HG03460 (cell line): ENCODE measurements around the gene KAT6B.
"Not testable (repeated sequence)": the region's sequence is repeated elsewhere in the genome, so short reads cannot be mapped to it uniquely, and the experiment has no call there.

Source experiments
- ATAC-seq: cut with Tn5 transposase; IDR thresholded peaks from one replicate; pipeline ENCODE4 v1.9.1; 2021; ENCODE audit not compliant: unreplicated experiment

The KAT6B gene

DNA sequence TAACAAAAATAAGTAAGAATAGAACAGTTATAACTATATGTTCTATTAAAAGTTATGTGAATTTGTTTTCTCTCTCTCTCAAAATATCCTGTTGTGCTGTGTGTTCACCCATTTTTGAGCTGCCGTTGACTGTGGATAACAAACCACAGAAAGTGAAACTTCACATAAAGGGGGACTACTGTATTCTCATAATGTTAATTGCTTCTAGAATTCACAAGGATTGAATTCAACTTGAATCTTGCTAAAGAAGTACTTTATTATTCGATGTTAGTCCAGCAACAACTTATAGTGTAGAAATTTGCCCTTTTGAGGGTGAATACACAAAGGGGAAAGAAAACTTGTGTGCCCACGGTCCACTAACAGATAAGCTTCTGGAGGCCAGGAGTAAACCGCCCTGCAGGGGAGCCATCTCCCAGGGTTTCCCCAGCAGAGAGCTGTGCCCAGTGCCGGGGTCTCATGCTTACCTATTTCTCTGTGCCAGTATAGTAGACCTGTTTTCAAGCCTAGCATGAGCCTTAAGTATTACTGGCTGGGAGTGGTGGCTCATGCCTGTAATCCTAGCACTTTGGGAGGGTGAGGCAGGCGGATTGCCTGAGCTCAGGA is 87.1 kb downstream of the KAT6B start:
- ATAC-seq: no peak

DNA sequence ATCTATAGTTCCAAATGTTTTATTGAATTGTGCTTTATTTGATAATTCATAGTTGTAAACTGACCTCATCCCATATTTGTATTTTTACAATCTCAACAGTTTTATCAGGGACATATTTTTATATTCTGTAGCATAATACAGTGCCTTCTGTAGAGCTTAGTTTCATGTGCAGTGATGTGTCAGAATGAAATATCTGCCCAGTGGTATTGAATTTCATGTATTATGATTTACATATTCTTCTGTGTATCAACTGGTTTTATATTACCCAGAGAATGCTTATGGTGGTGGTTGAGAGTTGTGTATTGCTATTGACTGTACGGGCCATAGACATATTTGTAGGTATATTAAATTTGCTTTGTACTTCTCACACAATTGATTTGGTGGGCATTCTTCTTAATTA is 89.9 kb downstream of the KAT6B start:
- ATAC-seq: no peak

DNA sequence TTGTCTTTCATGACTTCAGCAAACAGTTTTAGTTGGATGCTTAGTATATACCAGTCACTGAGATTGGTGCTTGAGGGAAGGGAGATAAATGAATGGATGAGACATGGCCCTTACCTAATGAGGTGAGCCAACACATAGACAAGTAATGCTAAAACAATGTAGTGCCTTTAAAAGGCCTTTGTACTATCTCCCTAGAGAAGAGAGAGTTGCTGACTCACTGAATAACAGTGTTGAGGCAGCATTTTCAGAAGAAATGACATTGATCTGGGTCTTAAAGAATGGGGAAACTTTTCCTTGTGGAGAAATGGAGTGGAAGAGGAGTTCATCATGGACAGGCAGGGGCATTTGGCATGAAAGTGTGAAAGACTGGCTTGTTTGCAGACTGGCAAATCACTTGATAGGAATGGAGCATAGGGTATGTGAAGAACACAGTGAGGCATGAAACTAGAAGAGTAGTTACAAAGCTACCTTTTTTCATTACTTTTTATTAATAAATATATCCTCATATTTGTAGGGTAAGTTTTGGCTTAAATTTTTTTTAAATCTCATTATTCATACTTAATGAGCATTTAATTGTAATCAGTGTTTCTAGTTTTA is 91.2 kb downstream of the KAT6B start:
- no peak for ATAC-seq

DNA sequence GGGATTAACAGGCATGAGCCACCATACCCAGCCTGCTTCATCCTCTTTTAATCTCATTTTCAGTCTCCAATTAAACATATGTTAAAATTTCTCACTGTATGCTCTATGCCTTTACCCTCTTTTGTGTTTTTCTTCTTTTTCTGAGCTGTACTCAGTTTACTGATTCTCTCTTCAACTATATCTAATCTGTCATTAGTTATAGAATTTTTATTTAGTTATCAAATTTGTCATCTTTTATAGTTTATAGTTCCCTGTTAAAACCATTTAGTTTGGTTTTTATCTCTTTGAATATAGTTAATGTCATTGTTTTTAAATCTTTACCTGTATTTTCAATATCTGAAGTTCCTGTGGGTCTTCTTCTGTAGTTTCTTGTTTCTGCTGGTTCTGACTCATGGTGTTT is 93.3 kb downstream of the KAT6B start:
- no peak for ATAC-seq

DNA sequence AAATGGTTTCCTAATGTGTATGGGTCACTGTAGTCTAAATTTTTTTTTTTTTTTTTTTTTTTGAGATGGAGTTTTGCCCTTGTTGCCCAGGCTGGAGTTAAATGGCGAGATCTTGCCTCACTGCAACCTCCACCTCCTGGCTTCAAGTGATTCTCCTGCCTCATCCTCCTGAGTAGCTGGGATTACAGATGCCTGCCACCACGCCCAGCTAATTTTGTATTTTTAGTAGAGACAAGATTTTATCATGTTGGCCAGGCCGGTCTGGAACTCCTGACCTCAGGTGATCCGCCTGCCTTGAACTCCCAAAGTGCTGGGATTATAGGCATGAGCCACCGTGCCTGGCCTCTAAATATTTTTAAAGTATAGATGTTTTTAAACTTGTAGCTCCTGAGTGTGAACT is 94.7 kb downstream of the KAT6B start:
- ATAC-seq: not testable (repeated sequence)

DNA sequence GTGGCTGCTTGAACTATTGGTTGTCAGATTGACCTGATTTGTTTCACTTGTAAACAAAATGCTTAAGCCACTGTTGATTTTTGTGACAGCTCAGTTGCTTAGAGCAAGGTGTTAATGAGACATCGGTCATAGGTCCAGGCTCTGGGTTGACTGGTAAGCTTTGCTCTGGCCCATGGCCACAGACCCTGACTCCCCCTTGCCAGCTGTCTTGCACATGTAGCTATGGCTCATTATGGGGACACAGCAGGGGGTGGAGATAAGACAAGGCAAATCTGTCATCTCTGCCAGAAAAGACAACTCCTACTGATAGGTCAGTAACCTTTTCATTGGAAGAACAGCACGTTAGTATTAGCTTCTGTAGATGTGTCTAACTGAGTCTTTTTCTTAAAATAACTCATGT is 95.3 kb downstream of the KAT6B start:
- no peak for ATAC-seq

DNA sequence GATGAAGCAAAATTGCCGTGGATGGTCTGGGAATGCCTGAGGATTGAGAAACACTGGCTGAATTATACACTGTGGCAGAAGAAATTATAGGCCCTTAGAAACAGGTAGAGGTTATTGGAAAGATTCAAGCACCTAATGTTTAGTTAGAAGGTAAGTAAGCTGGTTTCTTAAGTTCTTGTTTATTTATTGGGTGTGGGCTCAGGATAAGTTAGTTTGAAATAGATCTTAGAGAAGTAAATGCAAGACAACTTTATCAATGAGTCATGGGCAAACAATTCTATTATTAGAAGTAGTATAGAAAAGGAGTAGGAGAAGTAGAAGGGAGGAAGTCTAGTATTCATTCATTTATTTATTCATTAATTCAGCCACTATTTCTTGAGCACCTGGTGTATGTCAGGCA is 96.5 kb downstream of the KAT6B start:
- ATAC-seq: no peak

DNA sequence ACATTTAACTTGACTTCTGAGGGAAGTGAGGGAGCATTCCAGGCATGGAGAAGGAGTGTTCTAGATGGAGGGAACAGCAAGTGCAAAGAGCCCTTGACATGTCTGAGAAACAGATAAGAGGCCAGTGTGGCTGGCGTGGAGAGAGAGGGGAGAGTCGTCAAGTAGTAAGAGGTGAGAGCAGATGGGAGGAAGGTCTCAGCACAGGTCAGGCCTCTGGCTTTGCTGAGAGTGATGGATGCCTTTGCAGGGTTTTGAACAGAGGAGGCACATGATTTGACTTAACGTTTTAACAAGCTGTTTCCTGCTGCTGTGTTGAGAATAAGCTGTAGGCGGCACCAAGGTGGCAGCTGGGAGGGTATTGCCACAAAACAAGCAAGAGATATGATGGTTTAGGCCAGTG is 97.2 kb downstream of the KAT6B start:
- no peak for ATAC-seq

DNA sequence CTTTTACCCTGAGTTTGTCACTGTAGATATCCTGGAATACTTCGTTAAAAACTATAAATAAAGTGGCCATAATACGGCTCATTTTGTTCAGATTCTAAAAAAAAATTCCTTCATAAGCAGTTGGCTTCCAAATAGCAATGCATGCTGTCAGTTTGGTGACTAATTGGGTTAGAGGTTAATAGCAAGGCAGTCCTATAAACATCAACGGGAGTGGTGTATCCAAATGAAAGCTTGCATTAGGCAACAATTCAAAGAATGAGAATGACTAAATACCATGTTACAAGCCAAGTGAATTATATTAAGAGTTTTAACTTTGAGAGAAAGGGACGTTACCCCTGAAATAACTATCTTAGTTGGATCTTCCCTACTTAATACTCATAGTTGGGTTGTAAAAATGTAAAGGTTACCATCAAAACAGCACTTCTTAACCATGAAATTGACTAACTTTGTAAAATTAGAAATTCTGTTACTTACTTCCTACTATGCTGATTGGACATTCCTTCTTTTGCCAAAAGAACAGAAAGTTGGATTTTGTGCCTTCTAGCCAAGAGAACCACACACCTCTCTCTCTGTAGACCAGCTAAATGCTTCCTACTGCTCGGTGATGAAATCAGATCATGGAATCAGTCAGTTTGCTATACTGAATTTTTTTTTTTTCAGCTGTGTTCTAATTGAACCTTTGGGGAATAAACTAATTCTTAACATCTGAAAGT is 98.0 kb downstream of the KAT6B start:
- no peak for ATAC-seq

DNA sequence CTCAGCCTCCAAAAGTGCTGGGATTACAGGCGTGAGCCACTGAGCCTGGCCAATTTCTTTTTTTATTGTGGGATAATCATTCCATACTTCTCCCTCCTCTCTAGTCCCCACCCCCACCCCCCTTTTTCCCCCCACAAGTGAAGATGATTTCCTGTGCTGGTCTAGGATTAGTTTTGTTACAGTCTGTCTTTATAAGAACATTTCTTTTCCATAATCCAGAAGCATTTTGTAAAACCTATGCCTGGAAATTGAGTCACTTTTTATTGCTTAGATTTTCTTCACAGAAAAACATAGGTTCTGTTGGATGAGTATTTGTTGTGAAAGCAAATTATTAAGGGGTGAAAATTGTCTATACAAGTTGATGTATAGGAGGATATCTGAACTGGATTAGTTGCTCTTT is 98.9 kb downstream of the KAT6B start:
- ATAC-seq: no peak

DNA sequence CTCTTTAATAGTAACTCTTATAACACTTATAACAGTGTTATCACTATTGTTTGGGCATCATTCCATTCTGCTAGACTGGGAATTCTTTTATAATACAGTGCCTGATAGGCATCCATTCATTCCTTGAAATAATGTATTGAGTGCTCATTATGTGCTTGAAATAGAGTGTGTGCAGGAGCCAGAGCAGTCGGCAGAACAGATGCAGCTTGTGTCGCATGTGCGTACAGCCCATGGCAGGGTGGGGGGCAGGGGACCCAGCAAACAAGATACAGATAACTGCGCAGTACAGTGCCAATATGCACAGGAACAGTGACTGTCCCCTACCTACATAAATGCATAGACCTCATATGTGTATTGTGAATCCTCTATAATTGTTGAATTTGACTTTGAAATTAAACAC is 99.3 kb downstream of the KAT6B start:
- no peak for ATAC-seq

DNA sequence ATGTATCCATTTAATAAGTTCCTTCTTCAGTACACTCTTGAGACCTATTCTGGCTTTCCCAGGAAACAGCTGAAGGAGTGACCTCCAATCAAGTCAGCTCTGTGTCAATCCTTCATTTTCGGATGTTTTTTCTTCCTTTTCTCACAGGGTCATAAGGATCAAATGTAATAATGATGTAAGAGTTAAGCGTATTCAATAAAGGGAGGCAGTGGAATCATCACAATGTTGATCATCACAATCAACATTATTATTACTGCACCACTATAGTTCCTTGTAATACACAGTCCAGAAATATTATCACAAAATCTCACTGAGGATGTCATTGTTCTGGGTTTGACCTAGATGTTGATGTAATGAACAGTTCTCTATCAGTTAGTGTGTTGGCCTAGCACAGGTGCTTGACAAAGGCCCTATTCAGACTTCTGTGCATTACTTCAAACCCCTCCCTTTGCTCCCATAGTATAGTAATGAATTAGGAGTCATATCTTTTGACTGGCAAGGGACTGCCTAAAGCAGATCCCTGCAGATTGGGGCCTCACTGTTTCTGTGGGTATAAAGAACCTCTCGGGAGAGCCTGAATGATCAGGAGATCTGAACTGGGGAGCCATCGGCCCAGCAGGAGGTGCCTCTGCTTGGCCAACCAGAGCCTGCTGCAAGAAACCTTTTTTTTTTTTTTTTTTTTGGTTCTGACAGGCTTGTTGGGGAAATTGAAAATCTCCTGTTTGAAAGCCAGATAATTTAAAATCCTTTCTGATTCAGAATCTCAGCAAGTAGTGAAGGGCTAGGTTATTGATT is 100.6 kb downstream of the KAT6B start:
- no peak for ATAC-seq

DNA sequence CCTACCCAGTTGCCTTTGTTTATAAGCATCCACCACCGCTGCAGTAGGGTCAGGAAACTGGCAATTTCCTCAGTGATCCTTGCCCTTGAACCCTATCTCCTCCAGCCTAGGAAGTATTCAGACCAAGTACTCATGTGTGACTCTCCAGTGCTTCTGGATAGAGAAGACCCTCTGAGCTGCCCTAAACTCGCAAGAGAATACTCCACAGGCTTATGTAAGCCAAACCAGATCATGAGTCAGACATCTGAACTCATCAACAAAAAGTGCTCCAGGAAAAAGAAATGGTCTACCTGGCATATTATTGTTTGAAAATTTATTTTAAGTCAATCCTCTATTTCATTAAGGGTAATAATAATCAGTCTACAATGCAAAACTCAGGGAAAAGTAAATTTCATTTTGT is 101.3 kb downstream of the KAT6B start:
- no peak for ATAC-seq

DNA sequence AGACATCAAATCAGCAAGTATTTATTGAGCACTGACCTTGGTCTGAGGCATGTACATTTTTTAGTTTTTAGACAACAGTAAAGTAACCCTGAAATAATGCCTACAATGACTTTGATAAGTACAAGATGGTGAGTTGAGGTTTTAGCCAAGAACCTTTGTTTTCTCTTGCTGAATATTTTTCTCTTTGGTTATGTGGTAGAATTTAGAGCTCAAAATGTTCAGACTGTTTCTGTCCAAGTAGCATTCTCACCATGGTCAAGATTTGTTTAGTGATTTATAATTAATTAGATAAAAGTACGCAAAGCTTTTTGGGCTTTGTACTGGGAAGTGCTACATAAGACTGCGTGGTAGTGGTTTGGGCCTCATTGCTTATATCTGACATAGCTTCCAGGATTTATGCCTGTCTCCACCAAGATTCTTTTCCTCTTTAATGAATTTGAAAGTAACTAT is 102.4 kb downstream of the KAT6B start:
- ATAC-seq: no peak

DNA sequence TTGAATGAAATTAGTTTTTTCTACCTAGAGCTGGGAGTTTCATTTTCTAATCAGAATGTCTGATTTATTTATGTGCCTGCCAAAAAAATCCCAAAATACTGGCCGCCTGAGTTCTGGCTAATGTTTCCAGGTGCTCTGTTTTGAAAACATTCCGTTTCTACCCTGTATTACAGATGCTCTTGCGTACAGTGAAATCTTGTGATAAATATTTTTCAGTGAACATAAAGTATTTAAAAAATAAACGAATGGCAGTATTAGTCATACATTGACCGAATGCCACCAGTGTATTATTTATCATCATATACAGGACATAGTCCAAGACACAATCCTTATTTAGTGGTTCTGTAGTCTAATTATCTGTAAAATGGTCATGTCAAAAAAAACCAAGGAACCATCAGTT is 102.8 kb downstream of the KAT6B start:
- ATAC-seq: no peak

DNA sequence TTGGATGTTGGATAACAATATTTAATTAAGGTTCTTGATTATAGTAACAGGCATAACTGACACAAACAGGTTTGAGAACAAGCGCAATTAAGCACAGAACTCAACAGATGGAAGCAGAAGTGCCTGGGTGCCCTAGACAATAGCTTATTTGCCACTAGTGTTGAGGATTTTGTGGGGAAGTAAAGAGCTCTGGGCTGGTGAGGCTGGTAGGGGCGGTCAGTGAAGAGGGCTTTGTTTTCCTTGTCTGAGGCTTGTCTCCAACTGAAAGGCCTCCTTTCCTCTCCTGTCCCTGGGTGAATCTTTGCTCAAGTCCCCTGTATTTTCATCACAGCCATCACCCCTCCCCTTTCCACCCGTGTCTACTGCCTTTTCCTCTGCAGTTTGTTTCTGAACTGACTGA is 104.6 kb downstream of the KAT6B start:
- no peak for ATAC-seq

DNA sequence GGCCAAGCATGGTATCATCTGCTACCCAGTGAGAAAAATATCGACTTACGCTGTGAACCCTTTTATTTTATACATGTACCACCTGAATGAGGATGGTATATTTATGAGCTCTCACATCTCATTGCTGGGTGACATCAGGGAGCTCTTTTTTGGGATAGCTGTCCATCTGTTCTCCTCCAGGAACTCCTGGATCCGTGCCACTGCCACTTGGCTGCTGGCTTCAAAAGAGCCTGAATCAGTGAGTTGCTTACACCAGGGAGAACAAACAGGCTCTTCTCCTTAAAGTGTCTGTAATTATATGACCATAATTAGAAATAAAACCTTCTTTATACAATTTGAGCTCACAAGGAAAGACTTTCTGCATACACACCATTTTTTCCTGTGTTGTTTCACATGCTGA is 106.2 kb downstream of the KAT6B start:
- no peak for ATAC-seq

DNA sequence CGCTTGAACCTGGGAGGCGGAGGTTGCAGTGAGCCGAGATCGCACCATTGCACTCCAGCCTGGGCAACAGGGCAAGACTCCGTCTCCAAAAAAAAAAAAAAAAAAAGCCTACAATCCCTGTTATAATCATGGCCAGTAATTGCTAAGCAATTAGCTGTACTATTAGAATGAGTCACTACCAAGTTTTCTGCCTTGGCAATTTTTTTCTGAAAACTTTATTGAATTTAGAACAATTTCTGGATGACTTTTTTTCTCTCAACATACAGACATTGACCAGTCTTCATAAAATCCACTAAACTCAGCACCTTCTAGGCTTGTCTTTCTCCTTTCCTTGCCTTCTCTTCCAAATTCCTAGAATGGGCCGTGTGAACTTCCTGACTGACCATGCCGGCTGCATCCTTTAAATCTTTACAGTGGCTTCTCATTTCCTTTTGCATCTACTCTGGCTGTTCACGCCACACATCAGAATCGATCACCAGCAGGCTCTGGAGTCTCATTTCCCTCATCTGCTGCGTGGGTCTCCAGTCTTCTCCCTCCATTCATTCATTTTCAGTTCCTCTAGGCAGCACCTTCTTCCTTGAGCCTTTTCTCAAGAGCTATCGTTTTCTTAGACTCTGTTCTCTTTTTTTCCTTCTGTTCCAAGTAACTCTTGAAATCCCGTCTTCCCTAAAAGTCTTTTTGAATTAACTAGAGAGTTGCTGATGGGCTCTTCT is 107.9 kb downstream of the KAT6B start:
- ATAC-seq: no peak

DNA sequence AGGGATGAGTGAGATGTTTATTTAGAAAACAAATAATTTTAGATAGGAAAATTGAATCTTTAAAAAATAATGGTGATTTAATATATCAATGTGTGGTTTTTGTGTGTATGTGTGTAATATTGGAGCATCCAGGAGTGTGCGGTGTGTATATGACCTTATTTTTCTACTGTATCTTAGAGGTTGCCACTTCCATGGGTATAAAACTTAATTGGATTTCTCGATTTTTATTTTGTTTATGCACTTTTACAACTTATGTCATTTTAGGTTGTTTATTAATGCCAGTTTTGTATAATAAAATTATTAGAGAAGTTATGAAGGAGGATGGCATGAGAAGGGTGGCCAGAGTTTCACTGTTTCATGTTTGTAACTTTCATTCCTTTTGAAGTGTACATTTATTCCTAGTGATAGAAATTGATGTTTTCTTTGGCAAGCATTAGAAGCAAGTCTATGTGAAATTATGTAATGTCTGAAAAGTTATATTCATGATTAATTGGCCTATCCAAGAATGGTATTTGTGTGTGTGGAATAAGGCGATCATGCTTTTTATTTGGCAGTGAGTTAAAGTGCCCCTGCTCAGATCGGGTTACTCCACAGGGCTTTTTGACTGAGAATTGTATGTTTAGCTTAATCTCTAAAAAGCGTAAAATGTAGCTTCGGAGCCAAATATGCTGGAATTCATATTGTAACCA is 110.3 kb downstream of the KAT6B start:
- no peak for ATAC-seq

DNA sequence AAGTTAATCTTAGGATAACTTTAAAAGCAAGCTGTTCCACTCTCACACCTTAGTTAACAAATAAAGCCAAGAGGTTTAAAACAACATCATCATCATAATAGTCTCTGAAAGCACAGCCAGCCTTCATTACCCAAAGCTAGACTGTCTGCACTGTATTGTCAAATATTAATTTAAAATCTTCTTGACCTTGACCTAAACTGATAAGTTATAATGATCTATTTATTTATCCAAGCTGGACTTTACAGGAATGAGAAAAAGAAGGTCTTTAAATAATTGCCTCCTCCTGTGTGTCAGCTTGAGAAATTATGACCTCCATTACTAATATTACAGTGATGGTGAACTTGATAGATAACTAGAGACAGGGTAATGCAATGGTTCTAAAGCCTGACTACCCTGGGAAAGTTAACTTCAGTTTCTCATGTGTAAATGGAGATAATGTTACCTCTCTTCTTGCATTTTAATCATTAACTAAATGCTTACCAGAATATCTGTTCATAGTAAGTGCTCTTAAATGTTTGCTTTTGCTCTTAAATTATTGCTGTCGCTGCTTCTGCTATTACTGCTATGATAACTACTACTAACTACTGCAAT is 111.0 kb downstream of the KAT6B start:
- ATAC-seq: no peak
